CD4-positive, alpha-beta memory T cell (primary cell): ENCODE data around the gene KCNK3. TPM values are rescaled to one million over a fixed set of nuclear protein-coding genes. Genes with fewer than 3 reads are reported as not detected.
"Not testable (repeated sequence)": the region's sequence is repeated elsewhere in the genome, so short reads cannot be mapped to it uniquely, and the experiment has no call there.

ENCODE experiments used
- CTCF ChIA-PET: fragments of 350-600 bp; sonication (Branson Sonifier 250); formaldehyde crosslinking; loops from one replicate; lab custom pipeline; 2021; ENCODE audit warnings: inconsistent platforms; ENCODE audit not compliant: partially characterized antibody; lab: Charles Lee
- POLR2A ChIA-PET: fragments of 350-600 bp; sonication (Branson Sonifier 250); formaldehyde crosslinking; loops from one replicate; lab custom pipeline; 2021; ENCODE audit not compliant: partially characterized antibody; lab: Charles Lee
- DNase-seq, 5 donors: peaks; one replicate each; pipeline versions ENCODE4 v3.0.0 to v3.0.0-alpha.2; 2020 to 2022; ENCODE audit warnings: mixed read lengths in 1 of 5
- H3K27ac ChIP-seq: one replicate; pipeline ENCODE4 v1.7.0; 2013; ENCODE audit warnings: low read depth, low read length
- H3K27me3 ChIP-seq: 2 replicates; pipeline ENCODE4 v1.7.0; 2013; ENCODE audit warnings: mild to moderate bottlenecking, low read length, moderate library complexity; ENCODE audit not compliant: insufficient read depth
- H3K36me3 ChIP-seq: 2 replicates; pipeline ENCODE4 v1.7.0; 2013; ENCODE audit warnings: mild to moderate bottlenecking, low read length, moderate library complexity; ENCODE audit not compliant: insufficient read depth
- H3K4me1 ChIP-seq: 2 replicates; pipeline ENCODE4 v1.7.0; 2013; ENCODE audit warnings: mild to moderate bottlenecking, low read length, moderate library complexity; ENCODE audit not compliant: insufficient read depth
- H3K4me3 ChIP-seq, 2 donors: one replicate each; pipeline ENCODE4 v1.7.0; 2013; ENCODE audit warnings: low read length in 2 of 2, mild to moderate bottlenecking in 1 of 2
- H3K9me3 ChIP-seq, 2 donors: one replicate each; pipeline ENCODE4 v1.7.0; 2013; ENCODE audit warnings: low read length in 2 of 2, control low read depth in 1 of 2; ENCODE audit not compliant: control insufficient read depth in 1 of 2
- H3K27ac Mint-ChIP-seq, 7 donors: one replicate each; pipeline ENCODE4 v1.8.0; 2020 to 2021; ENCODE audit warnings: mixed read lengths in 7 of 7, mild to moderate bottlenecking in 6 of 7, inconsistent platforms in 3 of 7, moderate library complexity in 3 of 7
- H3K27me3 Mint-ChIP-seq, 2 donors: one replicate each; pipeline ENCODE4 v1.8.0; 2020 to 2021; ENCODE audit warnings: mixed read lengths in 2 of 2
- H3K36me3 Mint-ChIP-seq, 2 donors: one replicate each; pipeline ENCODE4 v1.8.0; 2020 to 2021; ENCODE audit warnings: mixed read lengths in 2 of 2, inconsistent platforms in 1 of 2, mild to moderate bottlenecking in 1 of 2
- H3K4me1 Mint-ChIP-seq, 4 donors: one replicate each; pipeline ENCODE4 v1.8.0; 2020 to 2021; ENCODE audit warnings: mixed read lengths in 4 of 4, mild to moderate bottlenecking in 1 of 4
- H3K4me3 Mint-ChIP-seq, 8 donors: one replicate each; pipeline ENCODE4 v1.8.0; 2020 to 2021; ENCODE audit warnings: mixed read lengths in 8 of 8, mild to moderate bottlenecking in 7 of 8, moderate library complexity in 6 of 8, inconsistent platforms in 3 of 8
- H3K9me3 Mint-ChIP-seq, 8 donors: one replicate each; pipeline ENCODE4 v1.8.0; 2020 to 2021; ENCODE audit warnings: mixed read lengths in 8 of 8, mild to moderate bottlenecking in 5 of 8, inconsistent platforms in 3 of 8, moderate library complexity in 1 of 8
- intact Hi-C: fragments of 100-400 bp; cut with micrococcal nuclease; formaldehyde crosslinking; loops from one replicate; pipeline ENCODE4 v1.15.1; 2023
- polyA plus RNA-seq, 2 donors: library from polyadenylated mRNA; unstranded; fragments of 300-500 nt; fragmentation: Illumina TruSeq; gene quantifications; one replicate each; pipeline ENCODE4 v1.2.3, GENCODE V29; 2021
- total RNA-seq, 2 experiments: library from RNA; stranded (reverse); gene quantifications; one replicate each; pipeline ENCODE4 v1.2.3, GENCODE V29; 2021

Gene KCNK3
- total and polyA plus RNA-seq, 4 experiments from 2014 or later = not detected

DNA sequence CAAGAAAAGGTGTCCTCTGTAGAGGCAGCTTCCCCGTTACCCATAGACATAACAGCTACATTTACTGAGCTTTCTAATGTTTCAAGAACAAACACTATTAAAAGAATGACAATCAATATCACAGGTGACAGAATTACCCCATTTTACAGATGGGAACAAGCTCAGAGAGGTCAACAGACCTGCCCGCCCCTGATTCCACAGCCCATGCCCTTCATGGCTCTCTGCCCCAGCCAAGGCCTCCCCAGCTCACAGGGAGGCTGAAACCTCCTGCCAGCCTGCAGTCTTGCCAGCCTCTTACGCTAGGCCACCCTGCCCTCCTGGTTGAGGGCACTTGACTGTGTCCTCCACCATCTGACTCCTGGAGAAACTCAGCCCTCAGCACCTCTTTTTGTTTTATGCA lies 52.4 kb downstream of the KCNK3 start:
- no peaks in the 10 kb centered on the region for H3K27me3 Mint-ChIP-seq
- Histone ChIP-seq H3K27ac (no peak overlapping the region), H3K27me3 (no peaks in the 10 kb centered on the region), H3K9me3 (no peaks in the 10 kb centered on the region), H3K4me1 (no peaks in the 10 kb centered on the region), H3K4me3 (no peak overlapping the region), H3K36me3 (no peaks in the 10 kb centered on the region)
- H3K9me3 Mint-ChIP-seq = no peaks in the 10 kb centered on the region
- DNase-seq = no peak
- POLR2A ChIA-PET = interaction anchor here (0.5 to 1.1 kb wide), 2 partner anchors 8 to 28 kb away, joined by 3 to 5 read pairs; no protein-coding TSS in a partner anchor
- H3K4me3 Mint-ChIP-seq = no peak overlapping the region
- CTCF ChIA-PET = interaction anchor here (1.2 to 6.1 kb wide), 12 partner anchors 10 to 139 kb away, joined by 3 to 43 read pairs (median 9); partner anchors contain the start of gene SLC35F6
- H3K27ac Mint-ChIP-seq = peak overlapping the region in 1 of 7 donors; percentile 42
- intact Hi-C loops = loop anchor here (10.0 kb wide), 1 partner anchor 240 kb away; no protein-coding TSS in a partner anchor
- peaks cover 0 to 2% (median under 1%) of the 10 kb centered on the region in 4 donors for H3K4me1 Mint-ChIP-seq
- H3K36me3 Mint-ChIP-seq = no peaks in the 10 kb centered on the region

DNA sequence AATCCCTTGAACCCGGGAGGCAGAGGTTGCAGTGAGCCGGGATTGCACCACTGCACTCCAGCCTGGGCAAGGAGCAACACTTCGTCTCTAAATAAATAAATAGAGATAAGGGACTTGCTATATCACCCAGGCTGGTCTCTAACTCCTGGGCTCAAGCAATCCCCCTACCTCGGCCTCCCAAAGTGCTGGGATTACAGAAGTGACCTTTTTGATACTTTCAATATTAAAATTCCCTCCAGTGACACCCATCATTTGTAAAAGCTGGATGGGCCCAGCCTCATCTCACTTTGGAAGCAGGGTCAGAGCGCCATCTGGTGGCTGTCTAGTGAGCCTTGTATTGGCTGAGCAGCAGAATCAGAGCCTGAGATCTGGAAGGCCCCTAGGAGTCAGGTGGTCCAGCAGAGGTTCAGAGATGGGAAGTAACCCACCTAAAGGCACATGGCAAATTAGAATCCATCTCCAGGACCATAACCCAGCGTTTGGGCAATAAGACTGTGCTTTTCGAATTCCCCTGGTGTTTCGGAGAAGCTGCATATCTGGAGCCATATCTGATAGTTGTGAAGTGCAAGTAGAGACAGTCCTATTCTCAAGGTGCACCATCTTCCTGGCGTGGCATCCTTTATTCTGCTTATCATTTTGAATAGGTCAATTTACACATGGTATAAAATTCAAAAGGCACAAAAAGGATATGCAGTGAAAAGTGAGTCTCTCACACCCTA lies 53.2 kb downstream of the KCNK3 start:
- Histone ChIP-seq H3K27ac (no peak overlapping the region), H3K9me3 (no peaks in the 10 kb centered on the region), H3K4me3 (no peak overlapping the region), H3K36me3 (no peaks in the 10 kb centered on the region), H3K4me1 (no peaks in the 10 kb centered on the region), H3K27me3 (no peaks in the 10 kb centered on the region)
- DNase-seq = peak; percentile 56 to 68 (median 59)
- H3K27ac Mint-ChIP-seq = no peak overlapping the region
- intact Hi-C loops = loop anchor here (10.0 kb wide), 1 partner anchor 241 kb away; no protein-coding TSS in a partner anchor
- H3K4me3 Mint-ChIP-seq = no peak overlapping the region
- H3K27me3 Mint-ChIP-seq = no peaks in the 10 kb centered on the region
- no peaks in the 10 kb centered on the region for H3K36me3 Mint-ChIP-seq
- ChIA-PET POLR2A (interaction anchor here (0.5 kb wide), 1 partner anchor 27 kb away, joined by 5 read pairs; no protein-coding TSS in a partner anchor), CTCF (interaction anchor here (0.8 to 6.1 kb wide), 17 partner anchors 9 to 147 kb away, joined by 3 to 43 read pairs (median 5); partner anchors contain the start of genes CENPA and SLC35F6)
- H3K9me3 Mint-ChIP-seq = no peaks in the 10 kb centered on the region
- H3K4me1 Mint-ChIP-seq = peaks cover 0 to 2% (median under 1%) of the 10 kb centered on the region in 4 donors

DNA sequence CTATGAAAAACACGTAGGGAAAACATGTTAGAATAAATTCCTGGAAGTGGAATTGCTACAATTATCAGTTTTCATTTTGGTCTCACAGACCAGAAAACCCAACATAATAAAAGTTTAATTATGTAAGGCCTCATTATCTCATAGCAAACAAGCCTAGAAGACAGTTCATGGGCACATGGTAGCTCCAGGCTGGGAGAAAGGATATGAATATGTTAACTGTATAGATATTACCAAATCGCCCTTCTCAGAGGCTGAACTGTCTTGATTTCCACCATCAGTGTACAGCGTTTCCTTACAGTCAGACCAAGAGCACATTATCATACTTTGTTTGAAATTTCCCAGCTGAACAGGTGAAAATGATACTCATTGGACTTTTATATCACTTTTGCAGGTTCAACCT lies 54.4 kb downstream of the KCNK3 start:
- intact Hi-C loops = loop anchor here (10.0 kb wide), 1 partner anchor 242 kb away; no protein-coding TSS in a partner anchor

DNA sequence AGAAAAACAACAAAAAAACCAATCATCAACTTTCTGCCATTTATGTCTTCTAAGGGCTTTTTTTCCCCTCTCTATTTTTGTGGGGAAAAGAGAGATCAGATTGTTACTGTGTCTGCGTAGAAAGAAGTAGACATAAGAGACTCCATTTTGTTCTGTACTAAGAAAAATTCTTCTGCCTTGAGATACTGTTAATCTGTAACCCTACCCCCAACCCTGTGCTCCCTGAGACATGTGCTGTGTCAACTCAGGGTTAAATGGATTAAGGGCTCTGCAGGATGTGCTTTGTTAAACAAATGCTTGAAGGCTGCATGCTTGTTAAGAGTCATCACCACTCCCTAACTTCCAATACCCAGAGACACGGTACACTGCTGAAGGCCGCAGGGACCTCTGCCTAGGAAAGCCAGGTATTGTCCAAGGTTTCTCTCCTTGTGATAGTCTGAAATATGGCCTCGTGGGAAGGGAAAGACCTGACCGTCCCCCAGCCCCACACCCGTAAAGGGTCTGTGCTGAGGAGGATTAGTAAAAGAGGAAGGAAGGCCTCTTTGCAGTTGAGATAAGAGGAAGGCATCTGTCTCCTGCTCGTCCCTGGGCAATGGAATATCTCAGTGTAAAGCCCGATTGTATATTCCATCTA lies 57.4 kb downstream of the KCNK3 start:
- H3K4me3 ChIP-seq, H3K36me3 Mint-ChIP-seq, H3K4me1 Mint-ChIP-seq, H3K9me3 ChIP-seq, H3K9me3 Mint-ChIP-seq, CTCF ChIA-PET, DNase-seq, H3K4me3 Mint-ChIP-seq, POLR2A ChIA-PET, H3K27me3 Mint-ChIP-seq, H3K27me3 ChIP-seq, H3K4me1 ChIP-seq, H3K27ac ChIP-seq, H3K27ac Mint-ChIP-seq, H3K36me3 ChIP-seq: not testable (repeated sequence)
- intact Hi-C loops = loop anchor here (10.0 kb wide), 1 partner anchor 245 kb away; no protein-coding TSS in a partner anchor

More for the DNA sequence above, 54.4 kb downstream of the KCNK3 start:
- no peaks in the 10 kb centered on the region for H3K27me3 Mint-ChIP-seq
- H3K4me3 Mint-ChIP-seq = no peak overlapping the region
- ChIA-PET CTCF (interaction anchor here (1.1 to 6.1 kb wide), 6 partner anchors 8 to 484 kb away, joined by 3 to 43 read pairs (median 20); no protein-coding TSS in a partner anchor), POLR2A (no interaction called here)
- no peaks in the 10 kb centered on the region for H3K4me1 Mint-ChIP-seq
- peaks cover 0 to 2% (median 0%) of the 10 kb centered on the region in 8 donors for H3K9me3 Mint-ChIP-seq
- no peaks in the 10 kb centered on the region for H3K36me3 Mint-ChIP-seq
- H3K4me1 ChIP-seq = no peaks in the 10 kb centered on the region
- H3K27ac ChIP-seq = no peak overlapping the region
- H3K27ac Mint-ChIP-seq = no peak overlapping the region
- no peak for DNase-seq
- no peaks in the 10 kb centered on the region for H3K9me3 ChIP-seq
- H3K36me3 ChIP-seq = no peaks in the 10 kb centered on the region
- no peak overlapping the region for H3K4me3 ChIP-seq
- H3K27me3 ChIP-seq = no peaks in the 10 kb centered on the region

DNA sequence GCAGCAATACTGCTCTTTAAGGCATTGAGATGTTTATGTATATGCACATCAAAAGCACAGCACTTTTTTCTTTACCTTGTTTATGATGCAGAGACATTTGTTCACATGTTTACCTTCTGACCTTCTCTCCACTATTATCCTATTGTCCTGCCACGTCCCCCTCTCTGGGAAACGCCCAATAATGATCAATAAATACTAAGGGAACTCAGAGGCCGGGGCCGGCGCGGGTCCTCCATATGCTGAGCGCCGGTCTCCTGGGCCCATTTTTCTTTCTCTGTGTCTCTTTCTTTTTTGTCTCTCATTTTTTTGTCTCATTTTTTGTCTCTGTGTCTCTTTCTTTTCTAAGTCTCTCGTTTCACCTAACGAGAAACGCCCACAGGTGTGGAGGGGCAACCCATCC lies 57.9 kb downstream of the KCNK3 start:
- intact Hi-C loops, H3K36me3 Mint-ChIP-seq, DNase-seq, CTCF ChIA-PET, POLR2A ChIA-PET, H3K4me3 Mint-ChIP-seq, H3K4me3 ChIP-seq, H3K4me1 ChIP-seq, H3K27me3 Mint-ChIP-seq, H3K9me3 ChIP-seq, H3K27ac ChIP-seq, H3K4me1 Mint-ChIP-seq, H3K27me3 ChIP-seq, H3K9me3 Mint-ChIP-seq, H3K36me3 ChIP-seq: not testable (repeated sequence)
- peak overlapping the region in 1 of 7 donors; percentile 13 for H3K27ac Mint-ChIP-seq

DNA sequence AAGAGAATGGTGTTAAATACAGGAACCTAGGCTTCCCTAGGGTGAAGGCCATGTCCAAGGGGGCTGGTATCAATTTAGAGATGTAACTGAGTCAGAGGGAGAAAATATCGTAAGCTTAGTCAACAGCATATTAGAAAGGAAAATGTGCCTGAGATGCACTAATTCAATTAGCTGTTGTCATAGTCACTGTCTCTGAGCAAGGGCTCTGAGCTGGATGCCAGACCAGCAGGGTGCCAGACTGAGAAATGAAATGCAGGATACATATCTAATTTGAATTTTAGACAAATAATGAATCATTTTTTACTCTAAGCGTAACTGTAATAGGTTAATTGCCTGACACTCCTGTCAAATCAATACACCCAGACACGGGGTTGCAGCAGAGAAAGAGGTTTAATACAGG lies 60.1 kb downstream of the KCNK3 start:
- Histone ChIP-seq H3K27ac (no peak overlapping the region), H3K9me3 (no peaks in the 10 kb centered on the region), H3K27me3 (no peaks in the 10 kb centered on the region), H3K4me1 (no peaks in the 10 kb centered on the region), H3K36me3 (no peaks in the 10 kb centered on the region), H3K4me3 (no peak overlapping the region)
- DNase-seq = no peak
- intact Hi-C loops = no loop called here
- Mint-ChIP-seq H3K4me3 (no peak overlapping the region), H3K9me3 (peaks cover 0 to 2% (median 0%) of the 10 kb centered on the region in 8 donors), H3K27me3 (peaks cover 0 to 3% of the 10 kb centered on the region in 2 donors), H3K27ac (no peak overlapping the region), H3K4me1 (no peaks in the 10 kb centered on the region), H3K36me3 (no peaks in the 10 kb centered on the region)
- POLR2A ChIA-PET = no interaction called here
- CTCF ChIA-PET = interaction anchor here (6.8 kb wide), 1 partner anchor 8 kb away, joined by 40 read pairs; no protein-coding TSS in a partner anchor

DNA sequence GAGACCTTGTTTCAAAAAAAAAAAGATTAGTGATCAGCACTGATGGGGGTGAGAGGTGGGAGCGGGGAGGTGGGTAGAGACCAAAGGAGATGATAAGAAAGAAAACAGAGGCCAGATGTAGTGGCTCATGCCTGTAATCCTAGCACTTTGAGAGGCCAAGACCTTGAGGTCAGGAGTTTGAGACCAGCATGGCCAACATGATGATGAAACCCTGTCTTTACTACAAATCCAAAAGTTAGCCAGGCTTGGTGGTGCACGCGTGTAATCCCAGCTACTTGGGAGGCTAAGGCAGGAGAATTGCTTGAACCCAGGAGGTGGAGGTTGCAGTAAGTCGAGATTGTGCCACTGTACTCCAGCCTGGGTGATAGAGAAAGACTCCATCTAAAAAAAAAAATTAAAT lies 62.0 kb downstream of the KCNK3 start:
- Mint-ChIP-seq H3K27ac (no peak overlapping the region), H3K27me3 (peaks cover 1 to 3% of the 10 kb centered on the region in 2 donors), H3K4me3 (no peak overlapping the region), H3K36me3 (no peaks in the 10 kb centered on the region), H3K4me1 (no peaks in the 10 kb centered on the region), H3K9me3 (peaks cover 0 to 2% (median 0%) of the 10 kb centered on the region in 8 donors)
- Histone ChIP-seq H3K4me1 (no peaks in the 10 kb centered on the region), H3K36me3 (no peaks in the 10 kb centered on the region), H3K27ac (no peak overlapping the region), H3K27me3 (no peaks in the 10 kb centered on the region), H3K4me3 (no peak overlapping the region), H3K9me3 (no peaks in the 10 kb centered on the region)
- intact Hi-C loops = no loop called here
- CTCF ChIA-PET = interaction anchor here (0.6 to 6.8 kb wide), 2 partner anchors 10 to 1048 kb away, joined by 3 to 40 read pairs; no protein-coding TSS in a partner anchor
- POLR2A ChIA-PET = no interaction called here
- DNase-seq = no peak
